Brain microvascular endothelial cell (primary cell): Measurements from ENCODE around the gene OTUD3.
"Not testable (repeated sequence)": the region's sequence is repeated elsewhere in the genome, so short reads cannot be mapped to it uniquely, and the experiment has no call there.

Experiments
- DNase-seq: peaks from one replicate; pipeline ENCODE4 v3.0.0-alpha.2; 2020
- H3K27ac ChIP-seq: fragments of 250-450 bp; sonication (Bioruptor Pico); 2 replicates; pipeline ENCODE4 v1.5.1; 2020; ENCODE audit warnings: mild to moderate bottlenecking, moderate library complexity
- H3K27me3 ChIP-seq: fragments of 250-450 bp; sonication (Bioruptor Pico); replicated peaks from 2 replicates; pipeline ENCODE4 v1.5.1; 2020; ENCODE audit warnings: mild to moderate bottlenecking
- H3K36me3 ChIP-seq: fragments of 250-450 bp; sonication (Bioruptor Pico); replicated peaks from 2 replicates; pipeline ENCODE4 v1.5.1; 2020; ENCODE audit warnings: mild to moderate bottlenecking
- H3K4me3 ChIP-seq: 2 replicates; pipeline ENCODE4 v1.5.1; 2011; ENCODE audit warnings: low read depth, mild to moderate bottlenecking, control low read depth, low read length, moderate library complexity
- CTCF ChIP-seq: IDR thresholded peaks from 2 replicates; pipeline ENCODE4 v1.5.1; 2011; ENCODE audit warnings: low read depth, mild to moderate bottlenecking, moderate library complexity, low read length, control low read depth, inconsistent platforms; ENCODE audit errors: missing control alignments
- in situ Hi-C: cut with HindIII; loops from 2 replicates; pipeline ENCODE4 v1.10.0; 2017; ENCODE audit warnings: low sequenced_read_pairs, low pct_ligation_motif_present

OTUD3 gene

DNA sequence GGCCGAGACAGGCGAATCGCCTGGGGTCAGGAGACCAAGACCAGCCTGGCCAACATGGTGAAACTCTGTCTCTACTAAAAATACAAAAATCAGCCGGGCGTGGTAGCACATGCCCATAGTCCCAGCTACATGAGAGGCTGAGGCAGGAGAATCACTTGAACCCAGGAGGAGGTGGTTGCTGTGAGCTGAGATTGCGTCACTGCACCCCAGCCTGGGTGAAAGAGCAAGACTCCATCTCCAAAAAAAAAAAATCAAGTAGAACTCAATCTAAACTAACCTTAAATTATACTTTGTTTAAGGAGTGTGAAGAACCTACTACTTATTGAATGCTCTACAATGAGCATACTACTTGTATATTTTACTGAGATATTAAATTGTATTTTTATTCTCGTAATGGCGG lies 36.6 kb upstream of the OTUD3 start:
- no peaks in the 10 kb centered on the region for H3K36me3 ChIP-seq
- DNase-seq, result no peak
- in situ Hi-C loops, result no loop called here
- no peak for TF ChIP-seq CTCF
- no peak overlapping the region for H3K27ac ChIP-seq
- no peaks in the 10 kb centered on the region for H3K27me3 ChIP-seq
- no peak overlapping the region for H3K4me3 ChIP-seq

- in situ Hi-C loops, result no loop called here
- H3K27ac ChIP-seq, result no peak overlapping the region
These were observed 35.9 kb upstream of the OTUD3 start for GRCh38 chr1:19846338-19846737.

DNA sequence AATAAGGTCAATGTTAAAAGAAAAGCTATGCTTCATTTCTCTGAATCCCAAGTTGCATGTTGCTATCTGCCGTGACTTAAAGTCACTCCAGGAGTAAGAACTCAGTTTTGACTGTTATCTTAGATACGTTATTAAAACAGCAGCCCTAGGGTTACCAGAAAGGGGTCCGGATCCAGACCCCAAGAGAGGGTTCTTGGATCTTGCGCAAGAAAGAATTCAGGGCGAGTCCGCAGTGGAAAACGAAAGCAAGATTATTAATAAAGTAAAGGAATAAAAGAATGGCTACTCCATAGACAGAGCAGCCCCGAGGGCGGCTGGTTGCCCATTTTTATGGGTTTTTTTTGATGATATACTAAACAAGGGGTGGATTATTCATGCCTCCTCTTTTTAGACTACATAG lies 34.9 kb upstream of the OTUD3 start:
- DNase-seq, H3K4me3 ChIP-seq, in situ Hi-C loops: not testable (repeated sequence)

More at GRCh38 chr1:19846338-19846737, 35.9 kb upstream of the OTUD3 start:
- H3K36me3 ChIP-seq, result no peaks in the 10 kb centered on the region
- H3K27me3 ChIP-seq, result no peaks in the 10 kb centered on the region
- H3K4me3 ChIP-seq, result no peak overlapping the region
- no peak for DNase-seq
- TF ChIP-seq CTCF, result no peak

DNA sequence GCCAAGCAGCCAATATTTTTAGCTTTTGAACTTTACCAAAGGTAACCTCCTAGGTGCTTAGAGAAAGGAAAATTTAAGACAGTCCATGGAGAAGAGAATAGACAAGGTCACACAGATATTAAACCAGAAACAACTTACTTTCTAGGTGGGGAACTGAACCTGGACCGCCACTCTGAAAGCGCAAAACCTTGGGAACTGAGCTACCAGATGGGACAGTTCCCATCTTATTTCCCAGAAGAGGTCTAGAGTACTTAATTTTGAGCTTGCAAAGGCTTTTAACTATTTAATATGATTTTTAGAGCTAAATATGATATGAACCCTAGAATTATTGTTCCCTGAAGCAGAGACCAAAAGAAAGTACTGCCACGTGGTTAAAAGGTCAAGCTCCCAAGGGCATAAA lies 32.9 kb upstream of the OTUD3 start:
- H3K27ac ChIP-seq, H3K27me3 ChIP-seq, H3K4me3 ChIP-seq, H3K36me3 ChIP-seq, DNase-seq, in situ Hi-C loops: not testable (repeated sequence)

More for the DNA sequence above, 34.9 kb upstream of the OTUD3 start:
- not testable (repeated sequence) for H3K27ac ChIP-seq, H3K27me3 ChIP-seq, H3K36me3 ChIP-seq

DNA sequence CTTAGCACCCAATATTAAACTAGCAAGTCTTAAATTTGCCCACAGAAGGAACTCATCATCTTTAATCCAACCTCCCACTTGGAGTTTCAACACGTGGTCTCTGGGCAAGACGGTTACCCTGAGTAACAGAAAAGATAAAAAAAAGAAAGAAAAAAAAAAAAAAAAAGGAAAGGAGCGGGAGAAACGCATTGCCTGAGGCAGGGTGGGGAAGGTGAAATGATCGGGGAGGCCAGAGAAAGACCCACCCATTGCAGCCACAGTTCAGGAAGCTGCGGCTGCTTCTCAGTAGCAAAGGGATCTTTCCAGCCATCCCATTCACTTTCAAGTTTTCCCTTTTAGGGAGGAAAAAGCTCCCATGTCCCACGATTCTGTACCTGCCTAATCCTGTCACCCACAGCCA lies 32.0 kb upstream of the OTUD3 start:
- in situ Hi-C loops, result no loop called here
- no peak for DNase-seq
- Histone ChIP-seq H3K4me3 (no peak overlapping the region), H3K27ac (no peak overlapping the region), H3K27me3 (no peaks in the 10 kb centered on the region), H3K36me3 (no peaks in the 10 kb centered on the region)
- no peak for TF ChIP-seq CTCF

GRCh38 chr1:19852036-19852435 lies 30.2 kb upstream of the OTUD3 start:
- no peak for DNase-seq
- in situ Hi-C loops, result no loop called here
- no peak for TF ChIP-seq CTCF
- Histone ChIP-seq H3K36me3 (no peaks in the 10 kb centered on the region), H3K27me3 (no peaks in the 10 kb centered on the region), H3K4me3 (no peak overlapping the region), H3K27ac (no peak overlapping the region)

GRCh38 chr1:19854866-19855265 lies 27.3 kb upstream of the OTUD3 start:
- Histone ChIP-seq H3K27ac (no peak overlapping the region), H3K27me3 (no peaks in the 10 kb centered on the region), H3K36me3 (no peaks in the 10 kb centered on the region), H3K4me3 (no peak overlapping the region)
- no peak for TF ChIP-seq CTCF
- in situ Hi-C loops, result no loop called here
- no peak for DNase-seq
